HepG2 (cell line): ENCODE data around the gene BACH2. TPM values are rescaled to one million over a fixed set of nuclear protein-coding genes. Genes with fewer than 3 reads are reported as not detected.

Source experiments
- ATAC-seq: fragments of 200-7000 bp; cut with Tn5 transposase; 3 replicates; pipeline ENCODE4 v1.9.1; 2020; ENCODE audit warnings: mild to moderate bottlenecking, moderate library complexity
- BruUV-seq: library from RNA; stranded (reverse); fragments of 400-500 nt; replicated peaks from 2 replicates; lab custom pipeline; 2021; lab: Mats Ljungman, UMichigan
- CTCF ChIA-PET: fragments of 300-600 bp; formaldehyde crosslinking; extraction: SDS; loops from one replicate; lab custom pipeline; 2021; ENCODE audit warnings: low total read pairs, inconsistent platforms, low intra/inter-chr PET ratio; lab: Yijun Ruan, JAX
- POLR2A ChIA-PET: fragments of 350-600 bp; sonication (Branson Sonifier 250); formaldehyde crosslinking; loops from one replicate; lab custom pipeline; 2020; ENCODE audit warnings: antibody characterized with exemption, inconsistent platforms; lab: Yijun Ruan, JAX
- DNase-seq: peaks from one replicate; pipeline ENCODE4 v3.0.0-alpha.2; 2015; ENCODE audit warnings: low spot score
- FAIRE-seq: peaks from 3 replicates; lab custom pipeline; 2011; peaks lifted over from hg19 to GRCh38; lab: Jason Lieb, UNC
- H2AFZ ChIP-seq: one replicate; pipeline ENCODE4 v1.6.1; 2011; ENCODE audit warnings: low read length, inconsistent platforms
- H3K27ac ChIP-seq: fragments of 300-600 bp; 3 replicates; pipeline ENCODE4 v1.8.0; 2011; ENCODE audit warnings: mixed run types, mild to moderate bottlenecking, mixed read lengths, low read length, inconsistent platforms; ENCODE audit not compliant: insufficient read depth; ENCODE audit errors: extremely low read length
- H3K27me3 ChIP-seq, 2 experiments: fragments of 200-600 bp in 1 of 2; 2 replicates in 1 of 2; 3 replicates in 1 of 2; pipeline versions ENCODE4 v1.6.0 to v1.8.0; 2011; ENCODE audit warnings: low read length in 2 of 2, mild to moderate bottlenecking in 2 of 2, moderate library complexity in 2 of 2, inconsistent platforms in 1 of 2; ENCODE audit not compliant: insufficient read depth in 2 of 2, control insufficient read depth in 1 of 2
- H3K36me3 ChIP-seq, 2 experiments: fragments of 200-600 bp in 1 of 2; replicated peaks in 1 of 2; 2 replicates in 1 of 2; 3 replicates in 1 of 2; pipeline versions ENCODE4 v1.5.1 to v1.8.0; 2011; ENCODE audit warnings: low read length in 2 of 2, inconsistent platforms in 1 of 2; ENCODE audit not compliant: insufficient read depth in 2 of 2, control insufficient read depth in 1 of 2
- H3K4me1 ChIP-seq: 2 replicates; pipeline ENCODE4 v1.5.1; 2012; ENCODE audit warnings: low read length, inconsistent platforms; ENCODE audit not compliant: insufficient read depth
- H3K4me2 ChIP-seq: 2 replicates; pipeline ENCODE4 v1.6.0; 2011; ENCODE audit warnings: low read depth, low read length, inconsistent platforms
- H3K4me3 ChIP-seq, 3 experiments: fragments of 200-600 bp in 1 of 3; sonication (generic), shearing (Covaris generic) in 1 of 3; replicated peaks in 1 of 3; 2 replicates each; pipeline ENCODE4 v1.5.1; 2011 to 2016; ENCODE audit warnings: low read length in 3 of 3, inconsistent platforms in 2 of 3, low read depth in 2 of 3, mild to moderate bottlenecking in 2 of 3, control low read depth in 1 of 3, mixed read lengths in 1 of 3; ENCODE audit not compliant: insufficient read depth in 1 of 3
- H3K79me2 ChIP-seq: one replicate; pipeline ENCODE4 v1.6.1; 2011; ENCODE audit warnings: low read length, inconsistent platforms; ENCODE audit not compliant: insufficient read depth
- H3K9ac ChIP-seq: 2 replicates; pipeline ENCODE4 v1.6.0; 2011; ENCODE audit warnings: mild to moderate bottlenecking, low read depth, low read length, inconsistent platforms; ENCODE audit not compliant: insufficient read depth
- H3K9me3 ChIP-seq: 2 replicates; pipeline ENCODE4 v1.5.1; 2012; ENCODE audit warnings: mild to moderate bottlenecking, low read length
- H4K20me1 ChIP-seq: 2 replicates; pipeline ENCODE4 v1.6.0; 2011; ENCODE audit warnings: inconsistent platforms, mild to moderate bottlenecking, low read length, moderate library complexity; ENCODE audit not compliant: insufficient read depth
- ARID3A ChIP-seq: IDR thresholded peaks from 2 replicates; pipeline ENCODE4 v1.6.1; 2012; ENCODE audit warnings: low read depth, low read length, improper control_type of control experiment
- CBX5 ChIP-seq: sonication (generic); formaldehyde crosslinking; IDR thresholded peaks from 2 replicates; pipeline ENCODE4 v1.4.0; 2020; ENCODE audit warnings: missing genetic modification reagents, borderline replicate concordance
- CENPX ChIP-seq: sonication (generic); formaldehyde crosslinking; IDR thresholded peaks from 2 replicates; pipeline ENCODE4 v1.9.0; 2021; ENCODE audit warnings: mild to moderate bottlenecking, missing genetic modification reagents, moderate library complexity
- CSRNP2 ChIP-seq: sonication (generic); formaldehyde crosslinking; conservative IDR thresholded peaks from 2 replicates; pipeline ENCODE4 v1.8.0; 2022; ENCODE audit warnings: low read depth, missing genetic modification reagents
- DNMT1 ChIP-seq: sonication (generic); formaldehyde crosslinking; IDR thresholded peaks from 2 replicates; pipeline ENCODE4 v1.5.1; 2020; ENCODE audit warnings: mild to moderate bottlenecking, missing genetic modification reagents
- ELK4 ChIP-seq: sonication (generic); formaldehyde crosslinking; IDR thresholded peaks from 2 replicates; pipeline ENCODE4 v1.9.0; 2021; ENCODE audit warnings: missing genetic modification reagents, borderline replicate concordance
- FOXJ3 ChIP-seq: sonication (generic); formaldehyde crosslinking; IDR thresholded peaks from 2 replicates; pipeline ENCODE4 v1.4.0; 2020; ENCODE audit warnings: missing genetic modification reagents, mild to moderate bottlenecking, borderline replicate concordance
- HNF1B ChIP-seq: sonication (generic); formaldehyde crosslinking; IDR thresholded peaks from 2 replicates; pipeline ENCODE4 v1.5.1; 2020; ENCODE audit warnings: mild to moderate bottlenecking, moderate library complexity, missing genetic modification reagents
- NFRKB ChIP-seq: fragments of 450-650 bp; IDR thresholded peaks from 2 replicates; pipeline ENCODE4 v1.6.1; 2017
- REL ChIP-seq: sonication (generic); formaldehyde crosslinking; conservative IDR thresholded peaks from 2 replicates; pipeline ENCODE4 v1.8.0; 2022; ENCODE audit warnings: mild to moderate bottlenecking, missing genetic modification reagents, moderate library complexity
- SOX13 ChIP-seq, 3 experiments: fragments of 450-650 bp in 1 of 3; sonication (generic) in 1 of 3; formaldehyde crosslinking in 1 of 3; IDR thresholded peaks in 2 of 3; conservative IDR thresholded peaks in 1 of 3; 2 replicates each; pipeline versions ENCODE4 v1.5.0 to v1.6.1; 2016 to 2020; ENCODE audit warnings: antibody characterized with exemption in 1 of 3, mild to moderate bottlenecking in 1 of 3, missing compliant biosample characterization in 1 of 3, missing genetic modification reagents in 1 of 3, moderate library complexity in 1 of 3
- ZNF350 ChIP-seq: sonication (generic); formaldehyde crosslinking; IDR thresholded peaks from 2 replicates; pipeline ENCODE4 v1.4.0; 2020; ENCODE audit warnings: mild to moderate bottlenecking, low read depth, missing genetic modification reagents, borderline replicate concordance
- WGBS: methylation state at CpG from one replicate; pipeline ENCODE4 v1.1.6; 2017; ENCODE audit warnings: low lambda C conversion rate; 5-methylcytosine and 5-hydroxymethylcytosine counted together
- in situ Hi-C: cut with HindIII; loops from 2 replicates; pipeline ENCODE4 v1.10.0; 2017; ENCODE audit warnings: low pct_unique_long_range_greater_than_20kb; ENCODE audit not compliant: extremely low pct_ligation_motif_present
- intact Hi-C: fragments of 100-400 bp; cut with micrococcal nuclease; formaldehyde crosslinking; loops from one replicate; pipeline ENCODE4 v1.10.0; 2022; ENCODE audit not compliant: unreplicated experiment
- polyA plus RNA-seq, 8 experiments: library from polyadenylated mRNA; depleted of rRNA in 3 of 8; stranded (reverse) in 7 of 8; unstranded in 1 of 8; fragments of >200 nt; fragmentation: Illumina TruSeq in 4 of 8; extraction: Trizol in 4 of 8; gene quantifications; 2 replicates each; pipeline versions ENCODE4 v1.2.1 to v1.2.3, GENCODE V29; 2011 to 2016; ENCODE audit warnings: low read depth in 4 of 8, missing spikeins in 1 of 8, mixed read lengths in 1 of 8; ENCODE audit not compliant: insufficient read depth in 1 of 8
- total RNA-seq, 5 experiments: library from RNA; depleted of rRNA; stranded (reverse); fragments of >200 nt; fragmentation: Illumina TruSeq; extraction: Trizol; gene quantifications; 2 replicates each; pipeline ENCODE4 v1.2.3, GENCODE V29; 2016; ENCODE audit warnings: low read depth in 1 of 5

Gene BACH2
- total and polyA plus RNA-seq, 2 of the 13 experiments (the other 11 are each of a cell fraction or from before 2014, with no cell fraction given): 0.01 TPM; not detected in 1

DNA sequence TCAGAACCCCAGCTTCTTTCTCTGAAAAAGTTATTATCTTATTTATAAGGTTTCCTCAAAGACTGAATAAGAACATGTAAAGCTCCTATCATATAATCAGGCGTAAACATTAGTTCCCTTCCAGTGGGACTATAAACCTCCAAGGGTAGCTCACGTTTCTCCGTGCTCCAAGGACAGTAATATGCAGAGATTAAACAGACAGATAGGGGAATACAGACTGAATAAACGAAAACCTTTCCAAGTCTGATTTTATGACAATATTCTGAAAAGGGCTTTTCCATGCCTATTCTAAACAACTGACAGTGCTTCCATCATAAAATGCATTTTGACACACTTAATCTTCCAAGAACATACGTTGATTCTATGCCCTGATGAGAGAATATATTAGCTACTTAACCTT lies 22.8 kb downstream of the BACH2 start:
- FAIRE-seq: no peak
- POLR2A ChIA-PET: no interaction called here
- BruUV-seq: no TSS peak
- Histone ChIP-seq H3K27ac (no peak overlapping the region), H3K9ac (no peak overlapping the region), H2AFZ (no peak overlapping the region), H3K9me3 (no peaks in the 10 kb centered on the region), H3K79me2 (no peaks in the 10 kb centered on the region), H3K4me1 (no peaks in the 10 kb centered on the region), H3K27me3 (0 out of 5 replicates have a peak, but pooled peaks cover 0 to 3% of the 10 kb centered on the region in 2 experiments), H3K36me3 (no peaks in the 10 kb centered on the region), H3K4me2 (no peak overlapping the region), H4K20me1 (no peaks in the 10 kb centered on the region), H3K4me3 (no peak overlapping the region)
- intact Hi-C loops (no loop called here), in situ Hi-C loops (no loop called here)
- no peak for ATAC-seq
- WGBS: 8% methylated on average over 5 of the region's 5 CpGs
- CTCF ChIA-PET: no interaction called here
- DNase-seq: no peak
- TF ChIP-seq CENPX (CRISPR knock-in tag): no peak
- no peak for TF ChIP-seq CBX5
- TF ChIP-seq DNMT1 (CRISPR knock-in tag): no peak
- no peak for TF ChIP-seq ELK4 (CRISPR knock-in tag)
- no peak for TF ChIP-seq HNF1B (CRISPR knock-in tag)

DNA sequence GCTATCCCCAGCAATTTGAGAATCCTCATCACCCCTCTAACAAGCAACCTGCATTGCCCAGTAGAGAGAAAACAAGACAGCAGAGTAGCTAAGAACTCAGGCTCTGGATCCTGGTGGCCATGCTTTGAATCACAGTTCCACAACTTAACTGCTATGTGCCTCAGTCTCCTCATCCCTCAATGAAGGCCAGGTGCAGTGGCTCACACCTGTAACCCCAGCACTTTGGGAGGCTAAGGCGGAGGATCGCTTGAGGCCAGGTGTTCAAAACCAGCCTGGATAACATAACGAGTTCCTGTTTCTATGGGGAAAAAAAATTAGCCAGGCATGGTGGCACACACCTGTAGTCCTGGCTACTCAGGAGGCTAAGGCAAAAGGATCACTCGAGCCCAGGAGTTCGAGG lies 23.7 kb downstream of the BACH2 start:
- intact Hi-C loops (no loop called here), in situ Hi-C loops (no loop called here)
- no peaks in the 10 kb centered on the region for H4K20me1 ChIP-seq
- H3K4me3 ChIP-seq: no peak overlapping the region
- H3K9me3 ChIP-seq: no peaks in the 10 kb centered on the region
- no peaks in the 10 kb centered on the region for H3K79me2 ChIP-seq
- ChIA-PET CTCF (no interaction called here), POLR2A (no interaction called here)
- FAIRE-seq: no peak
- H2AFZ ChIP-seq: no peak overlapping the region
- no peak overlapping the region for H3K4me2 ChIP-seq
- no peaks in the 10 kb centered on the region for H3K4me1 ChIP-seq
- no peaks in the 10 kb centered on the region for H3K36me3 ChIP-seq
- 5% methylated on average over 3 of the region's 5 CpGs for WGBS
- no TSS peak for BruUV-seq
- no peak overlapping the region for H3K9ac ChIP-seq
- H3K27ac ChIP-seq: no peak overlapping the region
- ATAC-seq: no peak
- DNase-seq: no peak
- H3K27me3 ChIP-seq: no peaks in the 10 kb centered on the region
- TF ChIP-seq REL (CRISPR knock-in tag) (no peak), SOX13 (IDR thresholded peaks at IDR 0.05) (no peak), SOX13 (CRISPR knock-in tag; conservative IDR thresholded peaks at IDR 0.05 in 1 of 2, IDR thresholded peaks at IDR 0.05 in 1 of 2) (no peak), CSRNP2 (CRISPR knock-in tag) (no peak), ZNF350 (CRISPR knock-in tag) (no peak), NFRKB (no peak), ARID3A (no peak), FOXJ3 (CRISPR knock-in tag) (no peak)
